ENCODE measurements around the gene LMAN1L. TPM values are rescaled to one million over a fixed set of nuclear protein-coding genes. Genes with fewer than 3 reads are reported as not detected.

Gene LMAN1L
- polyA plus RNA-seq, 1 donor (not counting 4 experiments of a cell fraction or from before 2014, with no cell fraction given), result not detected

DNA sequence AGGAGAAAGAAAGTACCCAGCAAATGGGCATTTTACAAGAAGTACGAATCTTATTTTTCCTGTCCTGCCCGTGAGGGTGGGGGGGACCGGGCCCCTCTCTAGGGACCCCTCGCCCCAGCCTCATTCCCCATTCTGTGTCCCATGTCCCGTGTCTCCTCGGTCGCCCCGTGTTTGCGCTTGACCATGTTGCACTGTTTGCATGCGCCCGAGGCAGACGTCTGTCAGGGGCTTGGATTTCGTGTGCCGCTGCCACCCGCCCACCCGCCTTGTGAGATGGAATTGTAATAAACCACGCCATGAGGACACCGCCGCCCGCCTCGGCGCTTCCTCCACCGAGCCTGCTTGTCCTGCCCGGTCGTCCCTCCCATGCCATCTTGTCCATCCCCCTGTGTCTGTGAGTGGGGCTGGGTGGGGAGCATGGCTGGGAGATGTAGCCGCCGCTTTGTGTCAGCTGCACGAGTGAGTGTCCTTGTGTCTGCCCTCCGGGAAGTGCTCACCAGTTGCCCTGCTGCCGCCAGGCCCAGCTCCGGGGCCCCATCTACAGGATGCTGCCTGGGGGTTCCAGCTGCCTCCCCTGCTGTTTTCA is 9.7 kb upstream of the LMAN1L start:
- Histone ChIP-seq H3K9ac (ENCODE audit: control insufficient read depth, extremely low read depth, insufficient read depth, low read length) (no peak overlapping the region), H3K27ac (ENCODE audit: control insufficient read depth, insufficient read depth, low read length) (no peak overlapping the region), H3K4me3 (ENCODE audit: control insufficient read depth in 2 of 3, extremely low read depth in 1 of 3, insufficient read depth in 2 of 3, low read depth in 1 of 3, low read length in 3 of 3) (no peak overlapping the region), H3K4me2 (ENCODE audit: control insufficient read depth, extremely low read depth, insufficient read depth, low read depth, low read length) (no peak overlapping the region), H3K36me3 (ENCODE audit: control insufficient read depth in 2 of 2, extremely low read depth in 1 of 2, insufficient read depth in 2 of 2, low read length in 2 of 2) (peaks cover 31 to 35% of the 10 kb centered on the region in 2 experiments), H4K20me1 (ENCODE audit: control insufficient read depth, extremely low read depth, insufficient read depth, low read length) (peaks cover under 1% of the 10 kb centered on the region), H3K9me1 (ENCODE audit: control insufficient read depth, extremely low read depth, insufficient read depth, low read length) (no peaks in the 10 kb centered on the region), H3K27me3 (ENCODE audit: control insufficient read depth, extremely low read depth, insufficient read depth, low read length) (no peaks in the 10 kb centered on the region), H3K4me1 (ENCODE audit: control insufficient read depth, extremely low read depth, insufficient read depth, low read length) (peaks cover 17% of the 10 kb centered on the region), H3K79me2 (ENCODE audit: control insufficient read depth, insufficient read depth, low read length) (peaks cover 6% of the 10 kb centered on the region), H3K9me3 (ENCODE audit: control insufficient read depth, low read depth, low read length) (no peaks in the 10 kb centered on the region), H2AFZ (ENCODE audit: control insufficient read depth, low read length) (no peak overlapping the region)
- no peak for TF ChIP-seq EZH2 (IDR thresholded peaks at IDR 0.05; ENCODE audit: low read length)
- TF ChIP-seq, protein P1, sequence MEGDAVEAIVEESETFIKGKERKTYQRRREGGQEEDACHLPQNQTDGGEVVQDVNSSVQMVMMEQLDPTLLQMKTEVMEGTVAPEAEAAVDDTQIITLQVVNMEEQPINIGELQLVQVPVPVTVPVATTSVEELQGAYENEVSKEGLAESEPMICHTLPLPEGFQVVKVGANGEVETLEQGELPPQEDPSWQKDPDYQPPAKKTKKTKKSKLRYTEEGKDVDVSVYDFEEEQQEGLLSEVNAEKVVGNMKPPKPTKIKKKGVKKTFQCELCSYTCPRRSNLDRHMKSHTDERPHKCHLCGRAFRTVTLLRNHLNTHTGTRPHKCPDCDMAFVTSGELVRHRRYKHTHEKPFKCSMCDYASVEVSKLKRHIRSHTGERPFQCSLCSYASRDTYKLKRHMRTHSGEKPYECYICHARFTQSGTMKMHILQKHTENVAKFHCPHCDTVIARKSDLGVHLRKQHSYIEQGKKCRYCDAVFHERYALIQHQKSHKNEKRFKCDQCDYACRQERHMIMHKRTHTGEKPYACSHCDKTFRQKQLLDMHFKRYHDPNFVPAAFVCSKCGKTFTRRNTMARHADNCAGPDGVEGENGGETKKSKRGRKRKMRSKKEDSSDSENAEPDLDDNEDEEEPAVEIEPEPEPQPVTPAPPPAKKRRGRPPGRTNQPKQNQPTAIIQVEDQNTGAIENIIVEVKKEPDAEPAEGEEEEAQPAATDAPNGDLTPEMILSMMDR (optimal IDR thresholded peaks at IDR 0.05 in 1 of 3, IDR thresholded peaks at IDR 0.05 in 1 of 3, conservative IDR thresholded peaks at IDR 0.05 in 1 of 3; ENCODE audit: extremely low read depth in 1 of 3, insufficient read depth in 2 of 3, low read length in 3 of 3), result no peak
- DNase-seq (ENCODE audit: low read depth, low spot score) (no peak), FAIRE-seq (no peak)
- dilution Hi-C loops (cut with MboI; ENCODE audit: extremely low pct_ligation_motif_present, low sequenced_read_pairs), result no loop called here

DNA sequence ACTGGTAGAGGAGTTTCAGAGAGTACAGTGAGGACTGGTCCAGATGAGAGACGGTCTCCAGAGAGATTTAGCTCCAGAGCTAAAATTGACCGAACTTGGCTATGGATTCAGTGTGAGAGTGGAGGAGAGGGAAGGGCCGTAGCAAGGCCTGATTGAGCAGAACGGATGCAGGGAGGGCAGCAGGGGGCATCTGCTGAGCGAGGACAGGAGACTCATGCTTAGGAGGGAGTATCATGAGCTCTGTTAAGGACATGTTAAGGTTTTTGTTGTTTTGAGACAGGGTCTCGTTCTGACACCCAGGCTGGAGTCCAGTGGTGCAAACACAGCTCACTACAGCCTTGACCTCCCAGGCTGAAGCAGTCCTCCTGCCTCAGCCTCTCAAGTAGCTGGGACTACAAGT is 7.7 kb upstream of the LMAN1L start:
- FAIRE-seq (no peak), DNase-seq (ENCODE audit: low read depth, low spot score) (no peak)
- H3K36me3 ChIP-seq (ENCODE audit: control insufficient read depth in 2 of 2, extremely low read depth in 1 of 2, insufficient read depth in 2 of 2, low read length in 2 of 2), result peaks cover 24 to 27% of the 10 kb centered on the region in 2 experiments
- no peaks in the 10 kb centered on the region for H3K9me3 ChIP-seq (ENCODE audit: control insufficient read depth, low read depth, low read length)
- no peak overlapping the region for H3K4me3 ChIP-seq (ENCODE audit: control insufficient read depth in 2 of 3, extremely low read depth in 1 of 3, insufficient read depth in 2 of 3, low read depth in 1 of 3, low read length in 3 of 3)
- TF ChIP-seq, protein P1 (optimal IDR thresholded peaks at IDR 0.05 in 1 of 3, IDR thresholded peaks at IDR 0.05 in 1 of 3, conservative IDR thresholded peaks at IDR 0.05 in 1 of 3; ENCODE audit: extremely low read depth in 1 of 3, insufficient read depth in 2 of 3, low read length in 3 of 3), result no peak
- no peak for TF ChIP-seq EZH2 (IDR thresholded peaks at IDR 0.05; ENCODE audit: low read length)
- no peaks in the 10 kb centered on the region for H3K79me2 ChIP-seq (ENCODE audit: control insufficient read depth, insufficient read depth, low read length)
- peaks cover 13% of the 10 kb centered on the region for H3K4me1 ChIP-seq (ENCODE audit: control insufficient read depth, extremely low read depth, insufficient read depth, low read length)
- H3K9me1 ChIP-seq (ENCODE audit: control insufficient read depth, extremely low read depth, insufficient read depth, low read length), result no peaks in the 10 kb centered on the region
- H3K9ac ChIP-seq (ENCODE audit: control insufficient read depth, extremely low read depth, insufficient read depth, low read length), result no peak overlapping the region
- peaks cover 3% of the 10 kb centered on the region for H4K20me1 ChIP-seq (ENCODE audit: control insufficient read depth, extremely low read depth, insufficient read depth, low read length)
- H3K27me3 ChIP-seq (ENCODE audit: control insufficient read depth, extremely low read depth, insufficient read depth, low read length), result no peaks in the 10 kb centered on the region
- dilution Hi-C loops (cut with MboI; ENCODE audit: extremely low pct_ligation_motif_present, low sequenced_read_pairs), result no loop called here
- H3K4me2 ChIP-seq (ENCODE audit: control insufficient read depth, extremely low read depth, insufficient read depth, low read depth, low read length), result no peak overlapping the region
- H2AFZ ChIP-seq (ENCODE audit: control insufficient read depth, low read length), result no peak overlapping the region
- H3K27ac ChIP-seq (ENCODE audit: control insufficient read depth, insufficient read depth, low read length), result no peak overlapping the region
